ENCODE measurements around the gene CADPS2. TPM values are rescaled to one million over a fixed set of nuclear protein-coding genes. Genes with fewer than 3 reads are reported as not detected.

Gene CADPS2
- total RNA-seq, 1 experiment from 2014 or later, result 7.4 TPM

GRCh38 chr7:122717356-122718089, 168.7 kb downstream of the CADPS2 start:
- intact Hi-C loops (cut with micrococcal nuclease), result no loop called here
- no peak overlapping the region for H3K4me3 Mint-ChIP-seq (ENCODE audit: unreplicated experiment)
- TF ChIP-seq CTCF (IDR thresholded peaks at IDR 0.05; ENCODE audit: unreplicated experiment), result no peak
- ChIA-PET POLR2A (no interaction called here), CTCF (interaction anchor here (0.6 kb wide), 1 partner anchor 42 kb away, joined by 4 read pairs; no protein-coding TSS in a partner anchor)
- H3K4me1 Mint-ChIP-seq (ENCODE audit: insufficient read depth, unreplicated experiment), result no peaks in the 10 kb centered on the region
- no peaks in the 10 kb centered on the region for H3K9me3 Mint-ChIP-seq (ENCODE audit: unreplicated experiment)
- H3K36me3 Mint-ChIP-seq (ENCODE audit: insufficient read depth, unreplicated experiment), result no peaks in the 10 kb centered on the region
- no peaks in the 10 kb centered on the region for H3K27me3 Mint-ChIP-seq (ENCODE audit: insufficient read depth, unreplicated experiment)
- H3K27ac Mint-ChIP-seq (ENCODE audit: low read depth, unreplicated experiment), result no peak overlapping the region
- DNase-seq (ENCODE audit: unreplicated experiment), result no peak
- BruUV-seq (replicated peaks), result no TSS peak

GRCh38 chr7:122715183-122715582, 171.1 kb downstream of the CADPS2 start:
- Mint-ChIP-seq H3K4me1 (ENCODE audit: insufficient read depth, unreplicated experiment) (no peaks in the 10 kb centered on the region), H3K27ac (ENCODE audit: low read depth, unreplicated experiment) (no peak overlapping the region), H3K4me3 (ENCODE audit: unreplicated experiment) (no peak overlapping the region), H3K27me3 (ENCODE audit: insufficient read depth, unreplicated experiment) (no peaks in the 10 kb centered on the region), H3K36me3 (ENCODE audit: insufficient read depth, unreplicated experiment) (no peaks in the 10 kb centered on the region), H3K9me3 (ENCODE audit: unreplicated experiment) (no peaks in the 10 kb centered on the region)
- intact Hi-C loops (cut with micrococcal nuclease), result no loop called here
- POLR2A ChIA-PET, result no interaction called here
- CTCF ChIA-PET, result interaction anchor here (0.6 kb wide), 1 partner anchor 92 kb away, joined by 3 read pairs; no protein-coding TSS in a partner anchor
- DNase-seq (ENCODE audit: unreplicated experiment), result no peak
- TF ChIP-seq CTCF (IDR thresholded peaks at IDR 0.05; ENCODE audit: unreplicated experiment), result no peak
- BruUV-seq (replicated peaks), result no TSS peak

GRCh38 chr7:122710916-122711315, 175.3 kb downstream of the CADPS2 start:
- H3K27ac Mint-ChIP-seq (ENCODE audit: low read depth, unreplicated experiment), result no peak overlapping the region
- H3K36me3 Mint-ChIP-seq (ENCODE audit: insufficient read depth, unreplicated experiment), result no peaks in the 10 kb centered on the region
- H3K9me3 Mint-ChIP-seq (ENCODE audit: unreplicated experiment), result no peaks in the 10 kb centered on the region
- TF ChIP-seq CTCF (IDR thresholded peaks at IDR 0.05; ENCODE audit: unreplicated experiment), result no peak
- H3K4me1 Mint-ChIP-seq (ENCODE audit: insufficient read depth, unreplicated experiment), result no peaks in the 10 kb centered on the region
- no peak for DNase-seq (ENCODE audit: unreplicated experiment)
- no TSS peak for BruUV-seq (replicated peaks)
- intact Hi-C loops (cut with micrococcal nuclease), result no loop called here
- ChIA-PET CTCF (no interaction called here), POLR2A (no interaction called here)
- H3K4me3 Mint-ChIP-seq (ENCODE audit: unreplicated experiment), result no peak overlapping the region
- no peaks in the 10 kb centered on the region for H3K27me3 Mint-ChIP-seq (ENCODE audit: insufficient read depth, unreplicated experiment)

GRCh38 chr7:122709930-122710646, 176.2 kb downstream of the CADPS2 start:
- intact Hi-C loops (cut with micrococcal nuclease), result no loop called here
- Mint-ChIP-seq H3K27me3 (ENCODE audit: insufficient read depth, unreplicated experiment) (no peaks in the 10 kb centered on the region), H3K4me1 (ENCODE audit: insufficient read depth, unreplicated experiment) (no peaks in the 10 kb centered on the region), H3K36me3 (ENCODE audit: insufficient read depth, unreplicated experiment) (no peaks in the 10 kb centered on the region), H3K4me3 (ENCODE audit: unreplicated experiment) (no peak overlapping the region), H3K9me3 (ENCODE audit: unreplicated experiment) (no peaks in the 10 kb centered on the region), H3K27ac (ENCODE audit: low read depth, unreplicated experiment) (no peak overlapping the region)
- BruUV-seq (replicated peaks), result no TSS peak
- DNase-seq (ENCODE audit: unreplicated experiment), result no peak
- TF ChIP-seq CTCF (IDR thresholded peaks at IDR 0.05; ENCODE audit: unreplicated experiment), result no peak
- ChIA-PET POLR2A (no interaction called here), CTCF (no interaction called here)

Data from MCF 10A (cell line).